A549 treated with Mapracorat at 1 μM for 4 hours (cell line): ENCODE measurements around the gene HTATSF1. TPM values are rescaled to one million over a fixed set of nuclear protein-coding genes. Genes with fewer than 3 reads are reported as not detected.

Experiments used
- total RNA-seq: library from RNA; stranded (reverse); fragments of 200-300 nt; extraction: Qiagen RNA extraction; gene quantifications from 5 replicates; pipeline ENCODE4 v1.2.3, GENCODE V29; 2022

Gene HTATSF1, protein sequence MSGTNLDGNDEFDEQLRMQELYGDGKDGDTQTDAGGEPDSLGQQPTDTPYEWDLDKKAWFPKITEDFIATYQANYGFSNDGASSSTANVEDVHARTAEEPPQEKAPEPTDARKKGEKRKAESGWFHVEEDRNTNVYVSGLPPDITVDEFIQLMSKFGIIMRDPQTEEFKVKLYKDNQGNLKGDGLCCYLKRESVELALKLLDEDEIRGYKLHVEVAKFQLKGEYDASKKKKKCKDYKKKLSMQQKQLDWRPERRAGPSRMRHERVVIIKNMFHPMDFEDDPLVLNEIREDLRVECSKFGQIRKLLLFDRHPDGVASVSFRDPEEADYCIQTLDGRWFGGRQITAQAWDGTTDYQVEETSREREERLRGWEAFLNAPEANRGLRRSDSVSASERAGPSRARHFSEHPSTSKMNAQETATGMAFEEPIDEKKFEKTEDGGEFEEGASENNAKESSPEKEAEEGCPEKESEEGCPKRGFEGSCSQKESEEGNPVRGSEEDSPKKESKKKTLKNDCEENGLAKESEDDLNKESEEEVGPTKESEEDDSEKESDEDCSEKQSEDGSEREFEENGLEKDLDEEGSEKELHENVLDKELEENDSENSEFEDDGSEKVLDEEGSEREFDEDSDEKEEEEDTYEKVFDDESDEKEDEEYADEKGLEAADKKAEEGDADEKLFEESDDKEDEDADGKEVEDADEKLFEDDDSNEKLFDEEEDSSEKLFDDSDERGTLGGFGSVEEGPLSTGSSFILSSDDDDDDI
- 46.9 to 63.2 TPM (median 58.8 TPM) in 5 replicates for total RNA-seq

GRCh38 chrX:136497556-136498052 is at the start of gene HTATSF1:
Gene HTATSF1, plus strand, starts transcription at chrX:136497592. Its CDS starts 93 bp downstream, at chrX:136497685.

DNA sequence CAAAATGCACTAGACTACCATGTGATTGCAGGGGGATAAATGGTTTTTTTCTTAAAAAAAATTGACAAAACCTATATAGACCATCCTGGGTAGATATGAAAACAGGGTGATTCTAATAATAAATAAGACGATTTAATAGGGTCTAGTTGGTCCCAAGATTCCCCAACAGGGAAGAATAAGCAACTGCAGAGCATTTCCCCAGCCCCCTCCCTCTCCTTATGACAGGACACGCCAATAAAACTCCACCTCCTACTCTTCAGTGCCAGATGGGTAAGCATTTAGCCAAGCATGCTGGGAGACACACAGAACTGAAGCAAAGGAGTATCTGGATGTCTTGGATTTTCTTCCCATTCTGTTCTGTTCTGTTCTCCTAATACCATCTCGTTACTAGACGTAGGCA is 9.7 kb upstream of the HTATSF1 start, which contains the start of gene BRS3:
BRS3 (plus strand) TSS at position 301 of the 400 bp plus-strand sequence. CDS start 168 bp downstream, outside the sequence.

GRCh38 chrX:136531951-136532350 is 34.6 kb downstream of the HTATSF1 start, which contains the start of gene VGLL1:
Gene VGLL1, plus strand, starts transcription at chrX:136532215. Its CDS starts 3,806 bp downstream, at chrX:136536021.

Other genes starting within 250 kb of the HTATSF1 start
- 11.7 to 14.6 TPM (median 12.1 TPM) in 5 replicates for gene MAP7D3, start 246.2 kb upstream of the HTATSF1 start, total RNA-seq
- gene ADGRG4, start 196.6 kb upstream of the HTATSF1 start, total RNA-seq: not detected in 5 replicates
- not detected in 5 replicates for gene BRS3, start 9.6 kb upstream of the HTATSF1 start, total RNA-seq
- gene VGLL1, start 34.6 kb downstream of the HTATSF1 start, total RNA-seq: not detected in 5 replicates
- not detected in 5 replicates for gene CD40LG, start 150.6 kb downstream of the HTATSF1 start, total RNA-seq